Inferior parietal cortex (tissue), 1 donor: ENCODE data around the gene LXN.
A peak's percentile ranks its signal among the peaks of the same experiment; 100 is the strongest.
"Not testable (repeated sequence)": the region's sequence is repeated elsewhere in the genome, so short reads cannot be mapped to it uniquely, and the experiment has no call there.

Experiments
- DNase-seq: peaks from one replicate; pipeline ENCODE4 v3.0.0-alpha.2; 2016; ENCODE audit errors: extremely low spot score

Gene LXN, protein sequence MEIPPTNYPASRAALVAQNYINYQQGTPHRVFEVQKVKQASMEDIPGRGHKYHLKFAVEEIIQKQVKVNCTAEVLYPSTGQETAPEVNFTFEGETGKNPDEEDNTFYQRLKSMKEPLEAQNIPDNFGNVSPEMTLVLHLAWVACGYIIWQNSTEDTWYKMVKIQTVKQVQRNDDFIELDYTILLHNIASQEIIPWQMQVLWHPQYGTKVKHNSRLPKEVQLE

DNA sequence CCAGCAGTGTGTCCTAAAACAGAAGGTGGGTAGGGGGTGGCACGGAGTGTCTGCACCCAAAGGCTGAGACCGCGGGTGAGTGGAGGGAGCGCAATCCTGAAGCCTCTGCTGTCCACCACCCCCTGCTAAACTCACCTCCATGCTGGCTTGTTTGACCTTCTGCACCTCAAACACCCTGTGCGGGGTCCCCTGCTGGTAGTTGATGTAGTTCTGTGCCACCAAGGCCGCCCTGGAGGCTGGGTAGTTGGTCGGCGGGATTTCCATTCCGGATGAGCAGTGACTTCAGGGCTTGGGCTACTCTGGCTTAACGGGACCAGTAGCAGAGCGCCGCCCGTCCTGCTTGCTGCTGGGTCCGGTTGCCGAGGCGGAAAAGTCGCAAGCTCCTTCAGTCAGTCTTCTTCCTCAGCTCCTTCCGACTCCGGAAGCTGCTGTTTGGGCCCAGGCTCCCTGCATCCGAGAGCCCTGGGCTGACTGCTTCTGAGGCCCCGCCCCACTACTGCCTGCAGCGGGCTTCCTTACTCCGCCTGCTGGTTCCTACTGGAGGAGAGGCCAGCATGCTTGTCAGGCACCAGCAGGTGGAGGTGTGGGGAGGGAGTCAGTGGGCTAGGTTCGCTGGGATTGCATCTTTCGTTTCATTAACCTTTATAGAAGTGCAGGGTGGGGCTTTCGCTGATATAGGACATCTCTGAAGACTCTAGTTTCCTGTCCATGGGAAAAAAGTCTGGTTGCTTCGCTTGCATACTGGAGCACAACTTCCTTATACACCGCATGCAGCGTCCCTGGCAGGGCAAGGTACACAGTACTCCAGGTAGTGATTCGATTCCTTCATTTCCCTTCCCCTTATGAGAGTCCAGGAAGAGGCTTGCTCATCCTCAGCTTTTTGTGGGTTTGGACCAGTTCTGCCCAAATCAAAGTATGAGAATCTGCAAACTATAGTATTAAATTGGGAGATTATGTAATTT lies at the start of gene LXN:
LXN (minus strand) TSS at position 434 of the 962 bp plus-strand sequence; CDS start at position 264, 170 bp downstream.
- peak; percentile 26 for DNase-seq

GRCh38 chr3:158722108-158722507 lies 49.7 kb upstream of the LXN start:
- no peak for DNase-seq

GRCh38 chr3:158718490-158719170 lies 46.2 kb upstream of the LXN start:
- DNase-seq, result no peak

GRCh38 chr3:158717576-158717975 lies 45.1 kb upstream of the LXN start:
- no peak for DNase-seq

GRCh38 chr3:158713094-158713499 lies 40.6 kb upstream of the LXN start:
- DNase-seq, result no peak

DNA sequence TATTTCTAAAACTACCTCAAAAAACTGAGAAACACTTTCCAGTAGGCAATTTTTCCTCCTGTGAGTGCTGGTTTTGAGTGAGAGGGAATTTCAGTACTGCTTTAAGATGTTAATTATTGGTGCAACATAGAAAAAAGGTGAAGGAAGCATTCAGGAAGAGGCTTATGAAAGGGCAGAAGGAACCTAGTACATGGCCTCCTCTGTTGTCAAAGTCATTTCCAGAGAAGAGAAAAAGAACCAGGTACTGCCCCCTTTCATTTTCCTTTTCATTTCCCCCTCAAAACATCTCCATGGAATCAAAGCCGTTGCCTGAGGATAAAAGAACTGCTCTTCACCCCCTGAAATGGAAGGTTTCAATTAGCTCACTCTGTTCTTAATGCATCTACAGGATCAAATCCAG lies 40.0 kb upstream of the LXN start:
- DNase-seq, result no peak

DNA sequence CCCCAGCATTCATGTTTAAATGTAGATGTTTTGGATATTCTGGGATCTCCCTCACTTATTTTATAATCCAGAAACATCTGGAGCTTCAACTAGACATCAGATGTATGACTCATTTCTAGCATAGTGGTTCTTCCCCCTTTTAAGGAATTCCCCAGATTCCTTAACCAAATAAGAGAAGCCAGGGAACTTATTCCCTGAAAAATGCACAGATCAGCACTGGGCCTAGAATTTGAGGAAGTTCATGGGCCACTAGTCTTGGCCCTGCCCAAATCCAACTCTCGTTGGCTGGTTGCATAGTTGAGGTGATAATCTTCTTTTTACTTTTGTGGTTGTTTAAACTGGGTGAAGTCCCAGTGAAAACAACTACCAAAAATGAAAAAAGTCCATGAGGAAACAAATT lies 39.4 kb upstream of the LXN start:
- DNase-seq, result no peak

DNA sequence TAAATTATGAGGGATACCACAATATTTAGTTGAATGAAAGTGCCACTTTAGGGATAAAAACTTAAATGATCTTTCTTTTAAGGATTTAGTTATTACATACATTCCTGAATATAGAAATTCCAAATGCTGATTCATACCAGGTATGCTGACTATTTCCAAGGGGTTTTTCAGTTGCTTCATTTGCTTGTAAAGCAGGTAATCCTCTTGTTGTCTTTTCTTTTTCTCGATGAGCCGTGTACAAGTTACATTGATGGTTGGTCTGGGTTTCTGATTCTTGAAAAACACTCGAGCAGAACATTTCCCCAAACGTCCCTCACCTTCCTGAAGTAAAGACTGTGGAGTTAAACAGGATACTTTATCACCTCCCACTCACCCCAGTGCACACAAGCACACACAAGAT lies 38.2 kb upstream of the LXN start:
- no peak for DNase-seq

DNA sequence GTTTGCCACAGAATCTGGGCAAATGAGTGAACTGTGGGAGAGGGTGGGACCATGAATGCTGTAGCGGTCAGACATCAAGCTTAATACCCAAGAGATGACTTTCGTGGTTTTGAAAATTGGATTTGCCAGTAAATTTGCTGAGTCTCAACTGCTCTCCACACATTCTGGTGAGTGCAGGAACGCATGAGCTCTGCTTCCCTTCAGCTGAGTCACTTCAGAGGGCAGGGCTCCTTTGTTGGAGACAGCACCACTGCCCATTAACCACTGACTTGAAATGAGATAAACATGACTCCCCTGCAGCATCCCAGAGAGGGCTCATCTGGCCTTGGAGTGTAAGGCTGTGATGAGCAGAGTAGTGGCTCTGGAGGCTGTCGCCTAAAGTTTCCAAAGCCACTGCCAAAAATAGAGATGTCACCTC lies 37.2 kb upstream of the LXN start:
- no peak for DNase-seq

DNA sequence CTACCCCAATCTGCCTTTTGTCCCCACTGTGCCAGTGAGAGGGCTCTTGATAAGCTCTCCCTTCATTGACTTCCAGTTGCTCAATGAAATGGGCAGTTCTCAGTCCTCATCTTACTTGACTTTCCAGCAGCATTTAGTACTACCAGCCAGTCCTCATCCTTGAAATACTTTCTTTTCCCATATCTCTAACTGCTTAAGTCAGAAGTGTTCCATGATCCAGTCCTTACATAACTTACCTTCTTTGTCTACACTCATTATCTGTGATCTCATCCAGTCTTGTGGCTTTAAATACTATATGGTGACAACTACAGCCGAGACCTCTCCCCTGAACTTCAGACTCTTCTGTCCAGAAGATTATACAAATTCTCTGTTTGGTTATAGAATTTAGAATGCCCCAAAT lies 31.1 kb upstream of the LXN start:
- no peak for DNase-seq

GRCh38 chr3:158702815-158703481 lies 30.5 kb upstream of the LXN start:
- no peak for DNase-seq

- DNase-seq, result no peak
These were observed 29.1 kb upstream of the LXN start for GRCh38 chr3:158701420-158702065.

DNA sequence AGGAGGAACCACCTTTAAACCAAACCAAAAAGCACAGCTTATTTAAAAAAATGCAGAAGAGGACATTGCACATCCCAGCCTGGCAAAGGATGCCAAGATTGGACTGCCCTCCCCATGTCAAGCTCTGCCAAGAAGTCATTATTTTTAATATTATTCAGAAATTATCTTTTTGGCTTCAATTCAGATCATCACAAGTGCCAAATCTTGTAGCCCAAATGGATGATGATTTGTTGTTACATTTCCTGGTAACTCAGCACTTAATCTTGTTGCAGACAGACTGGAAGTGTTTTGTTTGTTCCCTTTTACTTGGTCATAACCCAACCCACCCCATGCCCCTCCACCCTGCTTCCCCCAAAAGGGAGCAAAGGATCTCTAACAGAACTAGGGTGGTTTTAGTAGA lies 28.1 kb upstream of the LXN start:
- no peak for DNase-seq

DNA sequence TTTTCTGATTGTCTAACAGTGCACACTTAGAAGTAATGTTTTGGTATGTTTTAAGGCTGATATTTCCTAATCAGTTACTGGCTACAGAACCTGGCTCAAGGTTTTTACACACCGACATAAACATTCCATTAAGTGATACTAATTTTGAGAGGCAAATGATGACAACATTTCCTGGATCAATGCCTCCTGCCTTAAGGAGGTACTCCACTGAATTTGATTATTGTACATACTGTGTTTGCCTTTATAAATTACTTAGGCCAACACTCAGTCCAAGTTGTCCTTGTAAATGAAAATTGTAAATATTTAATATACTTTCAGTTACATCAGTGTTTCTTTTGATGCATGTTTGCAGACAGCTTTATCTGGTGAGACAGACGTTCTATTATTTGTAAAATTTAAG lies 24.2 kb upstream of the LXN start:
- DNase-seq, result no peak

DNA sequence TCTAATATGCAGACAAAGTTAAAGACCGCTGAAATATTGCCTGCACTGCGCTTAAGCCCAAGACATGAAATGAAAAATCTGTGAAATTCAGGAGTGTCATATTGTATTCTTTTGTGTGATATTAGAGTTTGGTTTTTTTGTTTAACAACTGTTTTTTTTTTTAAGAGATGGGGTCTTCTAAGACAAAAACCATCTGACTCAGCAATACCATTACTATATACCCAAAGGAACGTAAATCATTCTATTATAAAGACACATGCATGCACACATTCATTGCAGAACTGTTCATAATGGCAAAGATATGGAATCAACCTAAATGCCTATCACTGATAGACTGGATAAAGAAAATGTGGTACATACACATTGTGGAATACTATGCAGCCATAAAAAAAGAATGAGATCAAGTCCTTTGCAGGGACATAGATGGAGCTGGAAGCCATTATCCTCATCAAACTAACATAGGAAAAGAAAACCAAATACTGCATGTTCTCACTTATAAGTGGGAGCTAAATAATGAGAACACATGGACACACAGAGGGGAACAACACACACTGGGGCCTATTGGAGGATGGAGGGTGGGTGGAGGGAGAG lies 21.5 kb upstream of the LXN start:
- not testable (repeated sequence) for DNase-seq

GRCh38 chr3:158685159-158685558 lies 12.7 kb upstream of the LXN start:
- DNase-seq, result no peak

GRCh38 chr3:158683230-158683962 lies 10.9 kb upstream of the LXN start:
- DNase-seq, result no peak

DNA sequence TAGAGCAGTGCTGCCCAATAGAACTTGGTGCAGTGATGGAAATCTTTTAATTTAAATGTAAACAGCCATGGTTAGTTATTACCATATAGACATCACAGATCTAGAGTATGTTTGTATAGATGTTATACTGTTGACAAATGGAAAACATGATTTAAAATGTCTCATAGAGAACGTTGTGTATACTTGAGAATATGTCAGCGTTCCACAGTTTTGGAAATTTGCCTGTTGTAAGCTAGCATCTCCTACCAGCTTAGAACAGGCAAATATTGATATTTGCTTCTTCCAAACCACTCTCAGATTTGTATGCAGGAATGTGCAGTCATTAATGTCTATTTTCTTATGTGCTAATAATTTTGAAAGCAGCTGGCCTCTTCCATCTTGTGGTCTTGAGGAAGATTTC lies 8.4 kb upstream of the LXN start:
- no peak for DNase-seq

GRCh38 chr3:158679547-158680000 lies 7.1 kb upstream of the LXN start:
- DNase-seq, result no peak

- no peak for DNase-seq
These were observed 6.2 kb upstream of the LXN start for GRCh38 chr3:158678687-158679086.
